Esophagus muscularis mucosa (tissue), 3 donors: ENCODE results near the gene CTDSP2.

ENCODE experiments used
- POLR2A ChIP-seq: fragments of 450-650 bp; IDR thresholded peaks from one replicate; pipeline ENCODE4 v1.6.1; 2017; ENCODE audit warnings: antibody characterized with exemption, moderate library complexity, mild to moderate bottlenecking, low read depth
- TF ChIP-seq, protein P1 (sequence below), 3 experiments: fragments of 200-600 bp in 2 of 3; fragments of 450-650 bp in 1 of 3; sonication (generic) in 2 of 3; IDR thresholded peaks; one replicate each; pipeline ENCODE4 v1.5.1; 2017 to 2019; ENCODE audit warnings: antibody characterized with exemption in 3 of 3, mild to moderate bottlenecking in 2 of 3, moderate library complexity in 1 of 3

DNA sequence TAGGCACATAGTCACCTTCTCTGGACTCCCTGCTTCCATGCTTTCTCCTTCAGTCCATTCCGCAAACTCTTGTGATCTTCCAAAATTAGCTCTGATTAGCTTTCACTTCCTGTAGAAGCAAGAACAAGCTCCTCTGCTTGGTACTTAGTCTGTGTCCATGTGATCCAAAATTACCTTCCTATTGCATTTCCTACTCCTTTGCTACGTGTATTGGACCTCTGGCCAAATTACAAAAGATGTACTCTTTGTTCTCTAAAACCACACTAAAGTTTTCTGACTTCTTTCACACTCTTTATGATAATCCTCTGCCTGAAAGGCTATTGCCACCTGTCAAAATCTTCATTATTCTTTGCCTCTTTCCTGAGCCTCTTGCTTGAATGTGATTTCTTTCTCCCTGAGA, 64.7 kb downstream of the CTDSP2 start:
- TF ChIP-seq, protein P1, sequence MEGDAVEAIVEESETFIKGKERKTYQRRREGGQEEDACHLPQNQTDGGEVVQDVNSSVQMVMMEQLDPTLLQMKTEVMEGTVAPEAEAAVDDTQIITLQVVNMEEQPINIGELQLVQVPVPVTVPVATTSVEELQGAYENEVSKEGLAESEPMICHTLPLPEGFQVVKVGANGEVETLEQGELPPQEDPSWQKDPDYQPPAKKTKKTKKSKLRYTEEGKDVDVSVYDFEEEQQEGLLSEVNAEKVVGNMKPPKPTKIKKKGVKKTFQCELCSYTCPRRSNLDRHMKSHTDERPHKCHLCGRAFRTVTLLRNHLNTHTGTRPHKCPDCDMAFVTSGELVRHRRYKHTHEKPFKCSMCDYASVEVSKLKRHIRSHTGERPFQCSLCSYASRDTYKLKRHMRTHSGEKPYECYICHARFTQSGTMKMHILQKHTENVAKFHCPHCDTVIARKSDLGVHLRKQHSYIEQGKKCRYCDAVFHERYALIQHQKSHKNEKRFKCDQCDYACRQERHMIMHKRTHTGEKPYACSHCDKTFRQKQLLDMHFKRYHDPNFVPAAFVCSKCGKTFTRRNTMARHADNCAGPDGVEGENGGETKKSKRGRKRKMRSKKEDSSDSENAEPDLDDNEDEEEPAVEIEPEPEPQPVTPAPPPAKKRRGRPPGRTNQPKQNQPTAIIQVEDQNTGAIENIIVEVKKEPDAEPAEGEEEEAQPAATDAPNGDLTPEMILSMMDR (IDR thresholded peaks at IDR 0.05), result no peak
- TF ChIP-seq POLR2A, result no peak
